ENCODE measurements around the gene NHP2.

Gene NHP2

DNA sequence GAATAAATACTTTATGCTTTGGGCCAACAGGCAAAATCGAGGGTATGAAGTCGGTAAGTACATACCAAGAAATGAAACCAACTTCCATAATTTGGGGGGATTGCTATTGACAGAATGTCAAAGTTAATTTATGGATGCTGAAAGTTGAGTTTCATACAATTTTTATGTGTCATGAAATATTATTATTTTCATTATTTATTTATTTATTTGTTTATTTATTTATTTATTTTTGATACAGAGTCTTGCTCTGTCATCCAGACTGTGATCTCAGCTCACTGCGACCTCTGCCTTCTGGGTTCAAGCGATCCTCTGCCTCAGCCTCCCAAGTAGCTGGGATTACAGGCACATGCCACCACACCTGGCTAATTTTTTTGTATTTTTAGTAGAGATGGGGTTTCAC lies 38.0 kb upstream of the NHP2 start:
- Histone ChIP-seq H3K9me3 (ENCODE audit: insufficient read depth, low read length, severe bottlenecking) (no peaks in the 10 kb centered on the region), H3K27me3 (ENCODE audit: insufficient read depth, low read length, poor library complexity) (peaks cover 8% of the 10 kb centered on the region), H3K27ac (ENCODE audit: low read length) (no peak overlapping the region), H4K20me1 (ENCODE audit: insufficient read depth, low read length) (no peaks in the 10 kb centered on the region; the same call in 1 of the 2 replicates), H3K36me3 (ENCODE audit: insufficient read depth, low read length) (no peaks in the 10 kb centered on the region), H3K4me1 (ENCODE audit: insufficient read depth, low read length) (peaks cover 19% of the 10 kb centered on the region), H2AFZ (ENCODE audit: low read depth, low read length) (no peak overlapping the region), H3K9ac (ENCODE audit: low read depth, low read length) (no peak overlapping the region), H3K4me2 (ENCODE audit: insufficient read depth, low read length) (no peak overlapping the region), H3K4me3 (ENCODE audit: low read depth in 1 of 2, low read length in 2 of 2) (no peak overlapping the region), H3K79me2 (ENCODE audit: insufficient read depth, low read length) (no peaks in the 10 kb centered on the region)
- TF ChIP-seq, protein P1, sequence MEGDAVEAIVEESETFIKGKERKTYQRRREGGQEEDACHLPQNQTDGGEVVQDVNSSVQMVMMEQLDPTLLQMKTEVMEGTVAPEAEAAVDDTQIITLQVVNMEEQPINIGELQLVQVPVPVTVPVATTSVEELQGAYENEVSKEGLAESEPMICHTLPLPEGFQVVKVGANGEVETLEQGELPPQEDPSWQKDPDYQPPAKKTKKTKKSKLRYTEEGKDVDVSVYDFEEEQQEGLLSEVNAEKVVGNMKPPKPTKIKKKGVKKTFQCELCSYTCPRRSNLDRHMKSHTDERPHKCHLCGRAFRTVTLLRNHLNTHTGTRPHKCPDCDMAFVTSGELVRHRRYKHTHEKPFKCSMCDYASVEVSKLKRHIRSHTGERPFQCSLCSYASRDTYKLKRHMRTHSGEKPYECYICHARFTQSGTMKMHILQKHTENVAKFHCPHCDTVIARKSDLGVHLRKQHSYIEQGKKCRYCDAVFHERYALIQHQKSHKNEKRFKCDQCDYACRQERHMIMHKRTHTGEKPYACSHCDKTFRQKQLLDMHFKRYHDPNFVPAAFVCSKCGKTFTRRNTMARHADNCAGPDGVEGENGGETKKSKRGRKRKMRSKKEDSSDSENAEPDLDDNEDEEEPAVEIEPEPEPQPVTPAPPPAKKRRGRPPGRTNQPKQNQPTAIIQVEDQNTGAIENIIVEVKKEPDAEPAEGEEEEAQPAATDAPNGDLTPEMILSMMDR (IDR thresholded peaks at IDR 0.05; ENCODE audit: borderline replicate concordance, extremely low read depth, low read length, poor library complexity, severe bottlenecking): no peak
- TF ChIP-seq EZH2 (IDR thresholded peaks at IDR 0.05; ENCODE audit: borderline replicate concordance, low read depth, low read length, severe bottlenecking): no peak
- no peak for ATAC-seq (ENCODE audit: insufficient read depth, low read depth)
- no peak for DNase-seq

DNA sequence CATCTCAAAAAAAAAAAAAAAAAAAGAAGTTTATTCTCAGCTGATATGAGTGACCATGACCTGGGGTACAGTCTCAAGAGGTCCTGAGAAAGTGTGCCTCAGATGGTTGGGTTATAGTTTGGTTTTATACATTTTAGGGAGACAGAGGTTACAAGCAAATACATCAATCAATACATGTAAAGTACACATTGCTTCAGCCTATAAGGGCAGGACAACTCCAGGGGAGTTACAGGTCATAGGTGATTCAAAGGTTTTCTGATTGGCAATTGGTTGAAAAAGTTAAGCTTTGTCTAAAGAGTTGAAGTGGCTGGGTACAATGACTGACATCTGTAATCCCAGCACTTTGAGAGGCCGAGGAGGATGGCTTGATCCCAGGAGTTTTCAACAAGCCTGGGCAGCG lies 35.7 kb upstream of the NHP2 start:
- H3K9me3 ChIP-seq (ENCODE audit: insufficient read depth, low read length, severe bottlenecking): no peaks in the 10 kb centered on the region
- H3K79me2 ChIP-seq (ENCODE audit: insufficient read depth, low read length): no peaks in the 10 kb centered on the region
- H3K27ac ChIP-seq (ENCODE audit: low read length): no peak overlapping the region
- H3K4me2 ChIP-seq (ENCODE audit: insufficient read depth, low read length): no peak overlapping the region
- H3K4me1 ChIP-seq (ENCODE audit: insufficient read depth, low read length): peaks cover 13% of the 10 kb centered on the region
- H3K9ac ChIP-seq (ENCODE audit: low read depth, low read length): no peak overlapping the region
- H3K4me3 ChIP-seq (ENCODE audit: low read depth in 1 of 2, low read length in 2 of 2): no peak overlapping the region
- H3K36me3 ChIP-seq (ENCODE audit: insufficient read depth, low read length): no peaks in the 10 kb centered on the region
- DNase-seq (no peak), ATAC-seq (ENCODE audit: insufficient read depth, low read depth) (no peak)
- peaks cover under 1% of the 10 kb centered on the region for H3K27me3 ChIP-seq (ENCODE audit: insufficient read depth, low read length, poor library complexity)
- no peak overlapping the region for H2AFZ ChIP-seq (ENCODE audit: low read depth, low read length)
- no peaks in the 10 kb centered on the region; the same call in 1 of the 2 replicates for H4K20me1 ChIP-seq (ENCODE audit: insufficient read depth, low read length)
- TF ChIP-seq, protein P1 (IDR thresholded peaks at IDR 0.05; ENCODE audit: borderline replicate concordance, extremely low read depth, low read length, poor library complexity, severe bottlenecking): no peak
- no peak for TF ChIP-seq EZH2 (IDR thresholded peaks at IDR 0.05; ENCODE audit: borderline replicate concordance, low read depth, low read length, severe bottlenecking)

DNA sequence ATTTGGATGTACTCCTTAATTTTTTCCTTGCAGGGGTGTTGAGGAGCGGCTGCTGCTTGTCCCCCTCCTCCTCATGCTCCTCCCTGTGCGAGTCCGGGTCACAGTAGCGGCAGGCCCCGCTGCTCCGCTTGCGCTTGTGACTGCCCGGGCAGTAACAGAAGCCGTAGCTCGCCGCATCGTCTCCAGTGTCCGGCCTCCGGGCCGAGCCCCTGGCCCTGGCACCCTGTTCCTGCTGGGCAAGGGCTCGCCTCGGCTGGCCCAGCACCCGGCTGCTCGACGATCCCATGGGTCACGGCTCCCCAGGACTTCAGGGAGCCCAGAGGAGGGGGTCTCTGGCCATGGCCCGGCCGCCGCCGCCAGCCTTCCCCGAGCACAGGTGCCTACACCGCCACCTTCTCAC lies 33.3 kb upstream of the NHP2 start, which contains the start of gene GMCL2:
Gene GMCL2 (minus strand): TSS at position 358 of the 400 bp plus-strand sequence. CDS start 72 bp downstream, at position 286.
- H2AFZ ChIP-seq (ENCODE audit: low read depth, low read length): no peak within 1 kb of the TSS
- H3K27ac ChIP-seq (ENCODE audit: low read length): no peak within 1 kb of the TSS

More for the DNA sequence above, 33.3 kb upstream of the NHP2 start, which contains the start of gene GMCL2:
- ATAC-seq (ENCODE audit: insufficient read depth, low read depth) (no peak), DNase-seq (no peak)
- no peaks in the 10 kb centered on the region for H3K4me1 ChIP-seq (ENCODE audit: insufficient read depth, low read length)
- no peak for TF ChIP-seq EZH2 (IDR thresholded peaks at IDR 0.05; ENCODE audit: borderline replicate concordance, low read depth, low read length, severe bottlenecking)
- TF ChIP-seq, protein P1 (IDR thresholded peaks at IDR 0.05; ENCODE audit: borderline replicate concordance, extremely low read depth, low read length, poor library complexity, severe bottlenecking): no peak
- H3K36me3 ChIP-seq (ENCODE audit: insufficient read depth, low read length): no peaks in the 10 kb centered on the region
- H3K9ac ChIP-seq (ENCODE audit: low read depth, low read length): no peak within 1 kb of the TSS
- no peaks in the 10 kb centered on the region for H3K27me3 ChIP-seq (ENCODE audit: insufficient read depth, low read length, poor library complexity)
- H3K4me2 ChIP-seq (ENCODE audit: insufficient read depth, low read length): no peak within 1 kb of the TSS
- no peaks in the 10 kb centered on the region for H4K20me1 ChIP-seq (ENCODE audit: insufficient read depth, low read length)
- no peaks in the 10 kb centered on the region for H3K9me3 ChIP-seq (ENCODE audit: insufficient read depth, low read length, severe bottlenecking)
- H3K4me3 ChIP-seq (ENCODE audit: low read depth in 1 of 2, low read length in 2 of 2): no peak within 1 kb of the TSS
- H3K79me2 ChIP-seq (ENCODE audit: insufficient read depth, low read length): no peaks in the 10 kb centered on the region

All from DND-41 (cell line).